Mesenchymal stem cell (in vitro differentiated cells and primary cell): Measurements from ENCODE around the gene GDF9.

ENCODE experiments used
- DNase-seq: peaks from one replicate; pipeline ENCODE4 v3.0.0-alpha.2; 2013
- H2AFZ ChIP-seq: one replicate; pipeline ENCODE4 v1.6.1; 2013; ENCODE audit warnings: low read depth, mild to moderate bottlenecking, control low read depth, inconsistent platforms, low read length, moderate library complexity
- H2AK5ac ChIP-seq: 2 replicates; pipeline ENCODE4 v1.6.1; 2013; ENCODE audit warnings: low read length, moderate library complexity, mild to moderate bottlenecking, inconsistent platforms; ENCODE audit not compliant: severe bottlenecking
- H2BK120ac ChIP-seq: one replicate; pipeline ENCODE4 v1.6.1; 2013; ENCODE audit warnings: low read depth, mild to moderate bottlenecking, inconsistent platforms, low read length, moderate library complexity
- H2BK12ac ChIP-seq, 2 experiments: one replicate each; pipeline ENCODE4 v1.6.1; 2013; ENCODE audit warnings: inconsistent platforms in 2 of 2, low read length in 2 of 2, mild to moderate bottlenecking in 2 of 2, moderate library complexity in 2 of 2, control low read depth in 1 of 2
- H2BK15ac ChIP-seq: one replicate; pipeline ENCODE4 v1.6.1; 2013; ENCODE audit warnings: mild to moderate bottlenecking, low read depth, inconsistent platforms; ENCODE audit not compliant: poor library complexity, severe bottlenecking
- H2BK5ac ChIP-seq: 2 replicates; pipeline ENCODE4 v1.6.1; 2013; ENCODE audit warnings: low read depth, mild to moderate bottlenecking, low read length, control low read depth, inconsistent platforms; ENCODE audit not compliant: poor library complexity, severe bottlenecking
- H3K14ac ChIP-seq, 2 experiments: one replicate each; pipeline ENCODE4 v1.6.1; 2013; ENCODE audit warnings: inconsistent platforms in 2 of 2, low read length in 2 of 2, control low read depth in 1 of 2, mild to moderate bottlenecking in 1 of 2, moderate library complexity in 1 of 2
- H3K18ac ChIP-seq, 2 experiments: one replicate each; pipeline ENCODE4 v1.6.1; 2013; ENCODE audit warnings: inconsistent platforms in 2 of 2, low read length in 2 of 2, control low read depth in 1 of 2, low read depth in 1 of 2, mild to moderate bottlenecking in 1 of 2
- H3K23ac ChIP-seq, 2 experiments: one replicate each; pipeline ENCODE4 v1.6.1; 2013; ENCODE audit warnings: inconsistent platforms in 2 of 2, low read length in 2 of 2, mild to moderate bottlenecking in 2 of 2, moderate library complexity in 2 of 2, control low read depth in 1 of 2
- H3K27ac ChIP-seq: 2 replicates; pipeline ENCODE4 v1.5.1; 2013; ENCODE audit warnings: mild to moderate bottlenecking, moderate library complexity, low read length, control low read depth, inconsistent platforms; ENCODE audit not compliant: poor library complexity, severe bottlenecking
- H3K27me3 ChIP-seq, 2 experiments: 2 replicates each; pipeline versions ENCODE4 v1.6.1 to v1.7.0; 2013; ENCODE audit warnings: low read length in 2 of 2, mild to moderate bottlenecking in 2 of 2, moderate library complexity in 2 of 2, control low read depth in 1 of 2, inconsistent platforms in 1 of 2; ENCODE audit not compliant: control insufficient read depth in 1 of 2, insufficient read depth in 1 of 2
- H3K36me3 ChIP-seq, 2 experiments: 2 replicates each; pipeline versions ENCODE4 v1.6.1 to v1.7.0; 2013; ENCODE audit warnings: low read length in 2 of 2, control low read depth in 1 of 2, inconsistent platforms in 1 of 2, low read depth in 1 of 2, mild to moderate bottlenecking in 1 of 2; ENCODE audit not compliant: insufficient read depth in 2 of 2, control insufficient read depth in 1 of 2
- H3K4ac ChIP-seq, 2 experiments: one replicate each; pipeline ENCODE4 v1.6.1; 2013; ENCODE audit warnings: inconsistent platforms in 2 of 2, low read length in 2 of 2, mild to moderate bottlenecking in 2 of 2, moderate library complexity in 2 of 2, control low read depth in 1 of 2, low read depth in 1 of 2
- H3K4me1 ChIP-seq: 2 replicates; pipeline ENCODE4 v1.6.1; 2013; ENCODE audit warnings: low read depth, low read length, control low read depth; ENCODE audit not compliant: control insufficient read depth, insufficient read depth
- H3K4me2 ChIP-seq: 2 replicates; pipeline ENCODE4 v1.6.1; 2013; ENCODE audit warnings: low read length, mild to moderate bottlenecking, inconsistent platforms; ENCODE audit not compliant: poor library complexity, severe bottlenecking
- H3K4me3 ChIP-seq, 2 experiments: 2 replicates each; pipeline versions ENCODE4 v1.5.1 to v1.7.0; 2013; ENCODE audit warnings: low read length in 2 of 2, mild to moderate bottlenecking in 2 of 2, control low read depth in 1 of 2, low read depth in 1 of 2; ENCODE audit not compliant: insufficient read depth in 1 of 2
- H3K79me1 ChIP-seq: replicated peaks from 2 replicates; pipeline ENCODE4 v1.6.1; 2013; ENCODE audit warnings: mild to moderate bottlenecking, control low read depth, low read length, inconsistent platforms; ENCODE audit not compliant: poor library complexity, severe bottlenecking
- H3K9ac ChIP-seq: 2 replicates; pipeline ENCODE4 v1.7.0; 2013; ENCODE audit warnings: mild to moderate bottlenecking, low read length, moderate library complexity
- H3K9me3 ChIP-seq: 2 replicates; pipeline ENCODE4 v1.7.0; 2013; ENCODE audit warnings: mild to moderate bottlenecking, low read length; ENCODE audit not compliant: control insufficient read depth
- H4K8ac ChIP-seq: one replicate; pipeline ENCODE4 v1.6.1; 2013; ENCODE audit warnings: inconsistent platforms, mild to moderate bottlenecking, low read length, moderate library complexity
- H4K91ac ChIP-seq: one replicate; pipeline ENCODE4 v1.6.1; 2013; ENCODE audit warnings: mild to moderate bottlenecking, low read length, inconsistent platforms
- WGBS: methylation state at CpG from one replicate; pipeline ENCODE4 v1.1.7; 2013; ENCODE audit warnings: mixed read lengths; 5-methylcytosine and 5-hydroxymethylcytosine counted together

GDF9 gene

GRCh38 chr5:132823481-132824050 is 42.7 kb downstream of the GDF9 start:
- peak overlapping the region; percentile 23 to 78 for H3K18ac ChIP-seq
- H3K4me3 ChIP-seq = peak overlapping the region in 1 of 2 experiments; percentile 40
- no peak for DNase-seq

GRCh38 chr5:132822650-132823480 is 43.4 kb downstream of the GDF9 start:
- Histone ChIP-seq H3K36me3 (peaks cover 11% of the 10 kb centered on the region in 2 experiments), H4K8ac (peak overlapping the region; percentile 45), H3K27ac (no peak overlapping the region), H2BK5ac (no peak overlapping the region), H3K4ac (peak overlapping the region; percentile 20 to 32), H2BK12ac (peak overlapping the region in 1 of 2 experiments; percentile 29), H2BK15ac (no peak overlapping the region), H3K18ac (peak overlapping the region; percentile 11 to 78), H3K27me3 (no peaks in the 10 kb centered on the region), H3K14ac (peak overlapping the region in 1 of 2 experiments; percentile 53), H3K4me1 (peaks cover 11% of the 10 kb centered on the region), H2AK5ac (no peak overlapping the region), H3K9ac (no peak overlapping the region), H3K79me1 (peaks cover under 1% of the 10 kb centered on the region), H2AFZ (peak overlapping the region; percentile 92), H3K9me3 (no peaks in the 10 kb centered on the region), H3K23ac (peak overlapping the region in 1 of 2 experiments; percentile 34), H3K4me3 (peak overlapping the region; percentile 40 to 41), H3K4me2 (peak overlapping the region; percentile 70), H4K91ac (peak overlapping the region; percentile 52), H2BK120ac (no peak overlapping the region)
- DNase-seq = peak; percentile 44
- 16% methylated on average over 56 of the region's 68 CpGs for WGBS

More at GRCh38 chr5:132823481-132824050, 42.7 kb downstream of the GDF9 start:
- Histone ChIP-seq H3K36me3 (peaks cover 11% of the 10 kb centered on the region in 2 experiments), H4K8ac (peak overlapping the region; percentile 45), H3K27ac (no peak overlapping the region), H2BK5ac (no peak overlapping the region), H2AFZ (peak overlapping the region; percentile 92), H2BK15ac (no peak overlapping the region), H3K9me3 (no peaks in the 10 kb centered on the region), H4K91ac (no peak overlapping the region), H2BK120ac (no peak overlapping the region), H2BK12ac (no peak overlapping the region), H2AK5ac (no peak overlapping the region), H3K4me1 (peaks cover 11% of the 10 kb centered on the region), H3K9ac (no peak overlapping the region), H3K23ac (no peak overlapping the region), H3K14ac (no peak overlapping the region), H3K27me3 (no peaks in the 10 kb centered on the region), H3K4me2 (peak overlapping the region; percentile 70), H3K79me1 (peaks cover 3% of the 10 kb centered on the region), H3K4ac (no peak overlapping the region)
- WGBS = 68% methylated on average over 7 of the region's 7 CpGs

GRCh38 chr5:132821791-132822190 is 44.5 kb downstream of the GDF9 start:
- Histone ChIP-seq H2AK5ac (no peak overlapping the region), H2BK12ac (no peak overlapping the region), H3K4ac (peak overlapping the region in 1 of 2 experiments; percentile 20), H3K14ac (no peak overlapping the region), H2BK120ac (no peak overlapping the region), H3K18ac (no peak overlapping the region), H4K91ac (no peak overlapping the region), H2AFZ (no peak overlapping the region), H3K4me1 (peaks cover 11% of the 10 kb centered on the region), H3K4me3 (no peak overlapping the region), H4K8ac (no peak overlapping the region), H2BK15ac (no peak overlapping the region), H3K36me3 (peaks cover 11% of the 10 kb centered on the region in 2 experiments), H3K9me3 (no peaks in the 10 kb centered on the region), H3K79me1 (no peaks in the 10 kb centered on the region), H3K9ac (no peak overlapping the region), H3K23ac (no peak overlapping the region), H2BK5ac (no peak overlapping the region), H3K27me3 (no peaks in the 10 kb centered on the region), H3K27ac (no peak overlapping the region), H3K4me2 (no peak overlapping the region)
- 100% methylated on average over 1 of the region's 1 CpG for WGBS
- peak; percentile 78 for DNase-seq

GRCh38 chr5:132821350-132821749 is 44.9 kb downstream of the GDF9 start:
- Histone ChIP-seq H3K4ac (no peak overlapping the region), H3K27me3 (no peaks in the 10 kb centered on the region), H3K27ac (no peak overlapping the region), H2BK5ac (no peak overlapping the region), H4K8ac (no peak overlapping the region), H3K4me2 (no peak overlapping the region), H3K4me3 (no peak overlapping the region), H3K36me3 (peaks cover 11% of the 10 kb centered on the region in 2 experiments), H3K23ac (no peak overlapping the region), H3K4me1 (peaks cover 11% of the 10 kb centered on the region), H2AFZ (no peak overlapping the region), H3K14ac (no peak overlapping the region), H2BK120ac (no peak overlapping the region), H3K9ac (no peak overlapping the region), H2BK12ac (no peak overlapping the region), H2AK5ac (no peak overlapping the region), H3K9me3 (no peaks in the 10 kb centered on the region), H4K91ac (no peak overlapping the region), H2BK15ac (no peak overlapping the region), H3K79me1 (no peaks in the 10 kb centered on the region), H3K18ac (no peak overlapping the region)
- WGBS = 100% methylated on average over 3 of the region's 3 CpGs
- no peak for DNase-seq
